Measurements from ENCODE around the gene KLK13. TPM values are rescaled to one million over a fixed set of nuclear protein-coding genes. Genes with fewer than 3 reads are reported as not detected.

The KLK13 gene
- total and polyA plus RNA-seq, 5 experiments from 2014 or later: not detected

DNA sequence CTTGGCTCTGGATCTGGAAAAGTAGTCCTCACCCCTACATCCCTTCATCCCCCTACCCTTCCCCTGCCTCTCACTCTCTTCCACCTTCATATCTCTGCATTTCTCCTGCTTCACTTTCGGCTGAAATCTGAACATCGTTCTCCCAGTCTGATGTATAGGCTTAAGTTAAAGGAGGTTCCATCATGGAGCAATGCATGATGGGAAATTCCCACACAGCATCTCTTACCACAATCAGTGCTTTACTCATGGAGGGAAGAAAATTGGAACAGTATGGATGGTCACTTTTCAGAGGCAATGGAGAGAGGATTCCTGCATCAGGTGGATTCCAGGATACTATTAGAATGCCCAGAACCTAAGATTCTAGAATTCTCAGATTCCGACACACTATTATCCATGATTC is 57.4 kb downstream of the KLK13 start:
- no peaks in the 10 kb centered on the region for H3K9me3 Mint-ChIP-seq
- H3K4me3 Mint-ChIP-seq: no peak overlapping the region
- H3K27ac Mint-ChIP-seq: no peak overlapping the region
- DNase-seq (peak in 1 of 10 donors; percentile 6), ATAC-seq (no peak)
- H3K36me3 Mint-ChIP-seq: no peaks in the 10 kb centered on the region
- POLR2A ChIA-PET: interaction anchor here (0.7 kb wide), 1 partner anchor 359 kb away, joined by 3 read pairs; no protein-coding TSS in a partner anchor
- peaks cover 25 to 59% (median 50%) of the 10 kb centered on the region in 5 donors for H3K27me3 Mint-ChIP-seq
- no peaks in the 10 kb centered on the region for H3K4me1 Mint-ChIP-seq

DNA sequence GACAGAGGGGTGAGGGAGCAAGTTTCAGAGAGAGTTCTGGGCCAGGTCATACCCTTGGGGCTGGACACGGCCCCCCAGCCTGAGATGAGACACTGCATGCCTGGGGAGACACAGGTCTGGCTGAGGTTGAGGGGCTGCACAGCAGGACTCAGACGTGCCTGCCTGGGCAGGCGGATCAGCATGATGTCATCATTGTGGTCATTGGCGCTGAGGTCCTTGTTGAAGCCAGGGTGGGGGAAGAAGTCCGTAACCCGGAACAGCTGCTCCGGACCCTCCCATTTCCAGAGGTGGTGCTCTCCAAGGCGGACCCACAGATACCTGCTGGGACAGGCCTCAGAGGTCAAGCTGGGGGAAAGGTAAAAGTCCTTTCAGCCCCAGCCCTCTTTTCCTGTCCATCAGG is 58.5 kb downstream of the KLK13 start:
- POLR2A ChIA-PET: no interaction called here
- ATAC-seq: no peak
- Mint-ChIP-seq H3K36me3 (no peaks in the 10 kb centered on the region), H3K4me1 (peaks cover 0 to 3% (median 0%) of the 10 kb centered on the region in 4 donors), H3K9me3 (no peaks in the 10 kb centered on the region), H3K27ac (no peak overlapping the region), H3K4me3 (no peak overlapping the region), H3K27me3 (peaks cover 28 to 65% (median 53%) of the 10 kb centered on the region in 5 donors)
- no peak for DNase-seq

Other genes with a start within 250 kb of the KLK13 start
- gene KLK1, start 241.3 kb downstream of the KLK13 start, total RNA-seq: not detected
- gene KLK1, start 241.3 kb downstream of the KLK13 start, polyA plus RNA-seq: not detected
- not detected for gene KLK15, start 231.5 kb downstream of the KLK13 start, total RNA-seq
- not detected for gene KLK15, start 231.5 kb downstream of the KLK13 start, polyA plus RNA-seq
- not detected for gene KLK3, start 210.2 kb downstream of the KLK13 start, total RNA-seq
- gene KLK3, start 210.2 kb downstream of the KLK13 start, polyA plus RNA-seq: not detected
- not detected for gene KLK2, start 191.7 kb downstream of the KLK13 start, total RNA-seq
- not detected for gene KLK2, start 191.7 kb downstream of the KLK13 start, polyA plus RNA-seq
- not detected for gene KLK4, start 153.7 kb downstream of the KLK13 start, total RNA-seq
- gene KLK4, start 153.7 kb downstream of the KLK13 start, polyA plus RNA-seq: not detected
- gene KLK5, start 112.1 kb downstream of the KLK13 start, total RNA-seq: not detected
- gene KLK5, start 112.1 kb downstream of the KLK13 start, polyA plus RNA-seq: not detected
- not detected for gene KLK6, start 95.5 kb downstream of the KLK13 start, total RNA-seq
- gene KLK6, start 95.5 kb downstream of the KLK13 start, polyA plus RNA-seq: not detected
- gene KLK7, start 81.2 kb downstream of the KLK13 start, total RNA-seq: not detected
- not detected for gene KLK7, start 81.2 kb downstream of the KLK13 start, polyA plus RNA-seq
- gene KLK8, start 63.5 kb downstream of the KLK13 start, total RNA-seq: not detected
- gene KLK8, start 63.5 kb downstream of the KLK13 start, polyA plus RNA-seq: not detected
- not detected for gene KLK10, start 45.4 kb downstream of the KLK13 start, total RNA-seq
- gene KLK10, start 45.4 kb downstream of the KLK13 start, polyA plus RNA-seq: not detected
- not detected for gene KLK11, start 38.5 kb downstream of the KLK13 start, total RNA-seq
- not detected for gene KLK11, start 38.5 kb downstream of the KLK13 start, polyA plus RNA-seq
- not detected for gene KLK12, start 30.1 kb downstream of the KLK13 start, total RNA-seq
- not detected for gene KLK12, start 30.1 kb downstream of the KLK13 start, polyA plus RNA-seq
- 1 to 10 TPM; 1.1 to 1.5 TPM for gene KLK14, start 17.8 kb upstream of the KLK13 start, total RNA-seq
- gene KLK14, start 17.8 kb upstream of the KLK13 start, polyA plus RNA-seq: not detected
- gene CTU1, start 43.3 kb upstream of the KLK13 start, total RNA-seq: 10 to 100 TPM in 1 of 2 experiments, 1 to 10 TPM in 1; 10.0 to 10.3 TPM
- gene CTU1, start 43.3 kb upstream of the KLK13 start, polyA plus RNA-seq: 1 to 10 TPM; 2.4 to 9.3 (median 5.4) TPM
- gene SIGLEC9, start 59.8 kb upstream of the KLK13 start, total RNA-seq: 1 to 10 TPM; 1.3 to 2.4 TPM
- 1 to 10 TPM in 1 of 3 donors, under 1 TPM in 2; 0.32 to 1.5 (median 0.83) TPM for gene SIGLEC9, start 59.8 kb upstream of the KLK13 start, polyA plus RNA-seq
- gene SIGLEC7, start 77.2 kb upstream of the KLK13 start, total RNA-seq: not detected
- under 1 TPM in 1 of 3 donors, not detected in 2; 0.68 TPM for gene SIGLEC7, start 77.2 kb upstream of the KLK13 start, polyA plus RNA-seq
- gene CD33, start 160.0 kb upstream of the KLK13 start, total RNA-seq: under 1 TPM in 1 of 2 experiments, not detected in 1; 0.73 TPM
- under 1 TPM in 1 of 3 donors, not detected in 2; 0.16 TPM for gene CD33, start 160.0 kb upstream of the KLK13 start, polyA plus RNA-seq
- gene SIGLECL1, start 186.0 kb upstream of the KLK13 start, total RNA-seq: not detected
- not detected for gene SIGLECL1, start 186.0 kb upstream of the KLK13 start, polyA plus RNA-seq
- not detected for gene IGLON5, start 246.6 kb upstream of the KLK13 start, total RNA-seq
- gene IGLON5, start 246.6 kb upstream of the KLK13 start, polyA plus RNA-seq: not detected